ENCODE data around the gene SSTR1.
"Not testable (repeated sequence)": the region's sequence is repeated elsewhere in the genome, so short reads cannot be mapped to it uniquely, and the experiment has no call there.

SSTR1 gene, protein sequence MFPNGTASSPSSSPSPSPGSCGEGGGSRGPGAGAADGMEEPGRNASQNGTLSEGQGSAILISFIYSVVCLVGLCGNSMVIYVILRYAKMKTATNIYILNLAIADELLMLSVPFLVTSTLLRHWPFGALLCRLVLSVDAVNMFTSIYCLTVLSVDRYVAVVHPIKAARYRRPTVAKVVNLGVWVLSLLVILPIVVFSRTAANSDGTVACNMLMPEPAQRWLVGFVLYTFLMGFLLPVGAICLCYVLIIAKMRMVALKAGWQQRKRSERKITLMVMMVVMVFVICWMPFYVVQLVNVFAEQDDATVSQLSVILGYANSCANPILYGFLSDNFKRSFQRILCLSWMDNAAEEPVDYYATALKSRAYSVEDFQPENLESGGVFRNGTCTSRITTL

DNA sequence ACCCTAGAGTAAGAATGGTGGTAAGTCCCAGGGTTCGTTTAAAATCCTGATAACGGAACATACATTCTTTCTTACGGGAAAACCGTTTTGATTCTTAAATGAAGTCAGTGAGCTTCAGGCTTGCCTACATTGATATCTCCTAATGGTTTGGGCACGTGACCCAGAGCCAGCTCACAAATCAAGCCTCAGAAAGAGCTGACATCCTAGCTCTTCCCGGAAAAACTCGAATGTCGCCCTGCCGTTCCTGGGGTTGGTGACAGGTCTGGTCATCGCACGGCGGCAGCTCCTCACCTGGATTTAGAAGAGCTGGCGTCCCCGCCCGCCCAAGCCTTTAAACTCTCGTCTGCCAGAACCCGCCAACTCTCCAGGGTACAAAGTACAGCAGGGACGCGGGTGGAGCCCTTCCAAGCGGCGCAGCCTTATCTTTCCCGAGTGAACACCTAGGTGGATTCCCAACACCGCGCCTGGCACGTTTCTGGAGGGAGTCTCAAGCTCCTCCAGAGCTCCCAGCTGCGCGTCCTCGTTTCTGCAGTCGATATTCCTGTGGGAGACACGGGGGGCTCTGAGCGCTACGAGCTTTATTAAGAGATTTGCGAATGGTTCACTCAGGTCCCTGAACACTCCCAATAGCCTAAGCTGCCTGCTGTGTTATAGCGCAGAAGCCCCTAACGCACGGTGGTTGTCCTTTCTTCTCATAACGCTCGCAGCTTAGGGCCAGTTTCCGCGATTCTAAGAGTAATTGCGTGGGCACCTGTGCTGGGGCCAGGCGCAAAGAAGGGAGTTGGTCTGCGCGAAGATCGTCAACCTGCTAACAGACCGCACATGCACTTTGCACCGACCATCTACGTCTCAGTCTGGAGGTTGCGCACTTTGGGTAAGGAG, at the start of gene SSTR1:
SSTR1 (plus strand) TSS at position 169 of the 882 bp plus-strand sequence. CDS start 1,486 bp downstream, outside the sequence.
- no peak for DNase-seq (ENCODE audit: low read depth in 3 of 3, low spot score in 1 of 3)

DNA sequence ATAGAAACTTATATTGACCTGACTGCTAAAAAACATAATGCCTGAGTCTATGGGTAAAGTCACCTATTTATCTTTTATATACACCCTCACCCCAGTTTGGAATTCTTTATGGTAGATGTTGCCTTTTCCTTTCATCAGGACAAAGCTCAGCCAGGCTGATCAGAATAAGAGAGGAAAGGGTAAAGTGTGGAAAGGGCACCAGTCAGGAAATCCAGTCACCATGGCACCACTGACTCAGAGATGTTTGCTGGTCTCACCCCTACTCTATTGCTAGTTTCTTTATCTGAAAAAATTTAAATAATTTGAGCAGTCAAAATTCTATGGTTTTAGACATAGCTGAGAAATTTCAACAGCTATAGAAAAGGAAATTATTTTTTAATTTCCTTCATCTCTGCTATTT, 49.2 kb upstream of the SSTR1 start:
- no peak for DNase-seq (ENCODE audit: low read depth in 3 of 3, low spot score in 1 of 3)

DNA sequence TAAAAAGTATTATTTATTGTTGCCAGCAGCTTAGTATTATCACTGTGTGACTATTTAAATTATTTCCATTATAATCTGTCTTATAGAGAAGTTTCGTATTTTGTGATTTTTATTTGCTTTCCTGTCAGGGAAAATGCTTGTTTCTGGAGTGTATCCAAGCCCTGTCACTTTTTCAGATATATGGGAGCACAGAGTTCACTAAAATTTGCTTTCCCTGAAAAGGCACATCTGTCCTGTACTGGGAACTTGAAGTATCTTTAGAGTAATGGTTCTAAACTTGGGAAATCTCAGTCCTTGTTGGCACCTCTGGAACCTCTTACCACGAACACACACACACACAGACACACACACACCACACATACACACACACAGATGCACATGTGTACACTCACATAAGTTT, 39.3 kb upstream of the SSTR1 start:
- no peak for DNase-seq (ENCODE audit: low read depth in 3 of 3, low spot score in 1 of 3)

DNA sequence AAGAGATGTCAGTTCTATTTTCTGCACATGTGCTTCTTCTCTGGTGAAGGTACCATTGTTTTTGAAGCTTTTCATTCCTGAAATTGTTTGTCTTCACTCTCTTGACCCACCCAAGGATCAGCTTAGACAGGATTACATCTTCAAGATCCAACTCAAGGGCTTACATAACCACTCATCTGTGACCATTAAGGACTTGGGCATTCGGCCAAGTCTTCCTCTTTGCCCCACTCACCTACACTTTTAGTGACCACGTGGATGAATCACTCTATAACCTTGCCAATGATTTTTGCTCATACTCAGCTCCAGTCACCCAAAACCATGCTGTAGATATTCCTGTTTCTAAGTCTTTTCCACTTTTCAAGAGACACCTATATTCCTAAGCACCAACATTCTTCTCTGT, 36.5 kb upstream of the SSTR1 start:
- DNase-seq (ENCODE audit: low read depth in 3 of 3, low spot score in 1 of 3): no peak

DNA sequence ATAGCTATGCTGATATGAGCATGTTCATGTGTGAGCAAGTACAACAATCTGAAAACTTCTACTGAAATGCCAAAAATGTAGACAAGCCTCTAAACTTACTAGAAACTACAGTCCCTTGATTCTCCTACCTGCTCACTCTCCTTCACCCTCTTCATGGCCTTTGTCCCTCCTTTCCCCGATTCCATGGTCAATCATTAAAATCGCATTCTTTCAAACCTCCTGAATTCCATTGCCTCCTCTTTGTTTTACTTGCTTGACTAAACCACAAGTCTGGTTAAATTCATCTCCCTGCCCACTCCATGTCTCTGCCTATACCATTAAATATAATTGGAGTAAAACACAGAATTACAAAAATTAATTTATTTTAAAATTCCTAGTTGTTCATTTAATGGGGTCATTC, 33.0 kb upstream of the SSTR1 start:
- DNase-seq (ENCODE audit: low read depth in 3 of 3, low spot score in 1 of 3): no peak

DNA sequence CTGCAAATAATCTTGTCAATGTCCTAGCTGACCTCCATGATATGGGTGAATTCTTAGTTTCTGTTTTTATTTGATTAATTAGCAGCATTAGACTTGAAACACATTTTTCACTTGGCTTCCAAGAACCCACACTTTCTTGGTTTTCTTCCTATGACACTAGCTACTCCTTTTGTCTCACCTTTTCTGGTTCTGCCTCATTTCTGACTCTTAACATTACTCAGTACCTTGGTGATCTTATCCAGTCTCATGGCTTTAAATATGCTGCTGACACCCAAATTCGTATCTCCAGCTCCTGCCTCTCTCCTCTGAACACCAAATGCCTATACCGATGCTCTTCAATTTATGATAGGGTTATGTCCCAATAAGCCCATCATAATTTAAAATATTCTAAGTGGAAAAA, 32.0 kb upstream of the SSTR1 start:
- DNase-seq (ENCODE audit: low read depth in 3 of 3, low spot score in 1 of 3): no peak

DNA sequence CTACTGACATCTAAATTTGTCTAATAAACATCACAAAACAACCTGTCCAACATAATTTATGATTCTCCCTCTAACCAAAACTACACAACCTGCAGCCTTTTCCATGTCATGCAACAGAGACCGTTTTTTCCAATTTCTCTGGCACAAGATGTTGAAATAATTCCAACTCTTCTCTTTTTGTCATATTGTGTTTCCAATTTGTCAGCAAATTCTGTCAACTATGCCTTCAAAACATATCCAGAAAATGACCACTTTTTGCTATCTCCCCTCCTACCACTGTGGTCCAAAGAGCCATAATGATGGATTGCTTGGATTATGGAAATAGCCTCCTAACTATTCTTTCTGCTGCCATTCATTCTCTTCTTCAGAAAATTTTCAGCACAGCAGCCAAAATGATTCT, 31.3 kb upstream of the SSTR1 start:
- no peak for DNase-seq (ENCODE audit: low read depth in 3 of 3, low spot score in 1 of 3)

DNA sequence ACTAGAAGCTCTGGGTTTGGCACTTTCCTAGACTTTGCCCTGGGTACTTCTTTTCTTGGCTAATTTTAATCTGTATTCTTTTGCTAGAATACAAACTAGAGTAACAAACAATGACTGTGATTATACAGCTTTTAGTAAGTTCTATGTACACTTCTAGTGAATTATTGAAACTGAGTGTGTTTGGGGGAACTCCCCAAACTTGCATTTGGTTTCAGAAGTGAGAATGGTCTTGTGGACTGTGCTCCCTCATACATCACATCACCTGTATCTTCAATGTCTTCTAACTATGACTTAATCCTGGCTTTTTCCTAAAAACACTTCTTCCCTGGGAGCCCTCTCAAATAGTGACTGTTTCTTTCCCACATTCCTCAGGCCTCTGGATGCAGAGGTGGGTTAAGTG, 23.6 kb upstream of the SSTR1 start:
- DNase-seq (ENCODE audit: low read depth in 3 of 3, low spot score in 1 of 3): no peak

DNA sequence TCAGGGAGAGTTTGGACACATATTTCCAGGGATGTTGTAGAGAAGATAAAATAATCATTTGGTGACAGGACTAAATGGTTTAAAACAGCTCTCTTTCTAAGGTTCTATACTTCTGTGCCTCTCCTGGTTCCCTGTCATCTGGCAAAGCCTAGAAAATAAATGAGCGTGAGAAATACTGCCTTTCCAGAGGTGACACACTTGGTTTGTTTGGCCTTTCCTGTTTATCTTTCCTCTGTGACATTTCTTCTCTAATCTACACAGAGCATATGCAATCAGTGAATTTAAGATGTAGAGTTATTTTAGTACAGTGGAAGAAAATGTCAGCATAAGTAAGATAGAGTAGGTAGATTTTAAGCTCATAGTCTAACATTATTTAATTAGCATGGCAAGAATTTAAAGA, 22.0 kb upstream of the SSTR1 start:
- DNase-seq (ENCODE audit: low read depth in 3 of 3, low spot score in 1 of 3): no peak

DNA sequence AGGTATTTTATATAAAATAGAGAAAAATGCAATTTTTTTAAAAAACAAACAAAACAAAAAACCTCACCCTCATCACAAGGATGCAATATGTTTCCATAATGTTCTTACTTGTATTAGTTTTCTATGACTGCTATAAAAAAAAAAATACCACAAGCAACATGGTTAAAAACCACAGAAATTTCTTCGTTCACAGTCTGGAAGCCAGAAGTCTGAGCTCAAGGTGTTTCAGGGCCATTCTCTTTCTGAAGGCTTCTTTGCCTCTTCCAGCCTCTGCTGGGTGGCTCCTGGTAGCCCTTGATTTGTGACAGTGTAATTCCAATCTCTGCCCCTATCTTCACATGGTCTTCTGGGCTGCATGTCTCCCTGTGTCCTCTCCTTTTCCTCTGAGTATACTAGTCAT, 21.5 kb upstream of the SSTR1 start:
- DNase-seq (ENCODE audit: low read depth in 3 of 3, low spot score in 1 of 3): no peak

DNA sequence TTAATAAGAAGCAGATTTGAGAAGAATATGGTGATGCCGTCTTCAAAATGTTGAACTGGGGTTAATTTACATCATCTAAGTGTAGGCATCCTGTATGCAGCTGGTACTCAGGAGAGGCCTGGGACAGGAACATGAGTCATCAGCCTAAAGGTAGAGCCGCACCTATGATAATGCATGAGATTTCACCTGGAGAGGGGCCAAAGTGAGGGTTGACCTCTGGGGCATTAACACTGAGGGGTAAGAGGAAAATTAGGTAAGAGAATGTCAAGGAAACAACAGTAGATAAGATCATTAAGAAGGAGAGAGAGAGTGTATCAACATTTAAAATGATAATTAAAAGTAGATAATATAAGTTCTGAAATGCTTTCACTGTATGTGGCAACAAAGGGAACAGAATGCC, 20.2 kb upstream of the SSTR1 start:
- no peak for DNase-seq (ENCODE audit: low read depth in 3 of 3, low spot score in 1 of 3)

DNA sequence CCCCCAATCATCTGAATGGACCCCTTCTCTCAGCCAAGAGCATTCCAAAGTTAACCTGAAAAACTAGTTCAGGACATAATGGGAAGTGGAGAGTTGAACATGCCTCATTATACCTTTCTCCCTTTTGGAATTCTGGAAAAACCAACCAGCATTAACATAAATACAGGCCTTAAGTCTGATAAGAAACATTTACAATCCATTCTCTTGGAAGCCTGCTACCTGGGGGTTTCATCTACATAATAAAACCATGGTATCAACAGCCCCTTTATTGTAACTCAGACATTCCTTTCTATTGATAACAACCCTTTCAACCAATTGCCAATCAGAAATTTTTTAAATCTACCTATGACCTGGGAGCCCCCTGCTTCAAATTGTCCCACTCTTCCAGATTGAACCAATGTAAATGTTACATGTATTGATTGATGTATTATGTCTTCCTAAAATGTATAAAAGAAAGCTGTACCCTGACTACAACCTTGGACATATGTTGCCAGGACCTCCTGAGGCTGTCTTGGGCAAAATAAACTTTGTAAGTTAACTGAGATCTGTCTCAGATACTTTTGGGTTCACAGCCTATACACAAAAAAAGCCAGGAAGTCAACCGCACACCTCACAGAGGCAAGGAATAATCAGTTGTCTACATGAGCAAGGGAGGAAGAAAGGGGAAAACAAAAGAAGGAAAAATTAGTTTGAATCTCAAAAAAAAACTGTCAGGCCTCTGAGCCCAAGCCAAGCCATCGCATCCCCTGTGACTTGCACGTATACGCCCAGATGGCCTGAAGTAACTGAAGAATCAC, 17.6 kb upstream of the SSTR1 start:
- no peak for DNase-seq (ENCODE audit: low read depth in 3 of 3, low spot score in 1 of 3)

DNA sequence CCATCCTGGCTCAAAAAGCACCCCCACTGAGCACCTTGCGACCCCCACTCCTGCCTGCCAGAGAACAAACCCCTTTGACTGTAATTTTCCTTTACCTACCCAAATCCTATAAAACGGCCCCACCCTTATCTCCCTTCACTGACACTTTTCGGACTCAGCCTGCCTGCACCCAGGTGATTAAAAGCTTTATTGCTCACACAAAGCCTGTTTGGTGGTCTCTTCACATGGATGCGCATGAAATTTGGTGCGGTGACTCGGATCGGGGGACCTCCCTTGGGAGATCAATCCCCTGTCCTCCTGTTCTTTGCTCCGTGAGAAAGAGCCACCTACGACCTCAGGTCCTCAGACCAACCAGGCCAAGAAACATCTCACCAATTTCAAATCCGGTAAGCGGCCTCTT, 16.9 kb upstream of the SSTR1 start:
- not testable (repeated sequence) for DNase-seq (ENCODE audit: low read depth in 3 of 3, low spot score in 1 of 3)

DNA sequence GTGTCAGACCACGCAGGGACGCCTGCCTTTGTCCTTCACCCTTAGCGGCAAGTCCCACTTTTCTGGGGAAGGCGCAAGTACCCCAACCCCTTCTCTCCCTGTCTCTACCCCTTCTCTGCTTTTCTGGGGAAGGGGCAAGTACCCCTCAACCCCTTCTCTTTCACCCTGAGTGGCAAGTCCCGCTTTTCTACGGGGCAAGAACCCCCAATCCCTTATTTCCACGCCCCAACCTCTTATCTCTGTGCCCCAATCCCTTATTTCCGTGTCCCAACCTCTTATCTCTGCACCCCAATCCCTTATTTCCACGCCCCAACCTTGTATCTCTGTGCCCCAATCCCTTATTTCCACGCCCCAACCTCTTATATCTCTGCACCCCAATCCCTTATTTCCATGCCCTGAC, 16.2 kb upstream of the SSTR1 start:
- not testable (repeated sequence) for DNase-seq (ENCODE audit: low read depth in 3 of 3, low spot score in 1 of 3)

DNA sequence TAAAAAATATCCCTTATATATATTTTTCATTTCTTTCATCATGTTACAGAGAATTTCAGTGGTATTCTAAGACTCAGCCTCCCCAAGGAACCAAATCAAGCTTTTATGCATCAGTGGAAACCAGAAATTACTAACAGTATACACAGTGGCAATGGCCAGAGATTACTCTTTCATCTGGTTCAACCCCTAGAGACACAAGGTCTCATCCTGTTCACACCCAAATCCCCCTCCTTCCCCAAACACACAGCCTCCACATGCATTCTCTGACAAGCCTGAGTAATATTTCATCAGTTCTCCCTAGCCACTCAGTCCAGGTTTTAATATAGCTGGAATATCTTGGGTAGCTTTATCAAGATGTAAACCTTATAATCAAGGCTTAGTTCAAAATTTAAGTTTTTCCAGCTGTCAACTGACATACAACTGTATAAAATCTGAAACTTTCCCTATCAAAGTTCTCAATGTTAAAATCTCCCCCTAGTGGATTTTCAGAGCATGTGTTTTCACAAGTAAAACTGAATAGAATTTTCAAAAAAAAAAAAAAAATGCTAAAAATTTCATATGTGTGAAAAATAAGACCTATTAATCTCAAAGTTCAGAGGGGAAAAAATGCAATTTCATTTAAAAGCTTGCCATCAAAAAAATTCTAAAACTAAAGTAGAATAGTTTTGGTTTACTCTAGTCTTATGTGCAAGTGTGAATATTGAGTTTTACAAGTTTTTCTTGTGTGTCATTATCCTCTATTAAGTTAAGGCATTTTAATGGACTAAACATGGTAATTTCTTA, 10.5 kb upstream of the SSTR1 start:
- no peak for DNase-seq (ENCODE audit: low read depth in 3 of 3, low spot score in 1 of 3)

DNA sequence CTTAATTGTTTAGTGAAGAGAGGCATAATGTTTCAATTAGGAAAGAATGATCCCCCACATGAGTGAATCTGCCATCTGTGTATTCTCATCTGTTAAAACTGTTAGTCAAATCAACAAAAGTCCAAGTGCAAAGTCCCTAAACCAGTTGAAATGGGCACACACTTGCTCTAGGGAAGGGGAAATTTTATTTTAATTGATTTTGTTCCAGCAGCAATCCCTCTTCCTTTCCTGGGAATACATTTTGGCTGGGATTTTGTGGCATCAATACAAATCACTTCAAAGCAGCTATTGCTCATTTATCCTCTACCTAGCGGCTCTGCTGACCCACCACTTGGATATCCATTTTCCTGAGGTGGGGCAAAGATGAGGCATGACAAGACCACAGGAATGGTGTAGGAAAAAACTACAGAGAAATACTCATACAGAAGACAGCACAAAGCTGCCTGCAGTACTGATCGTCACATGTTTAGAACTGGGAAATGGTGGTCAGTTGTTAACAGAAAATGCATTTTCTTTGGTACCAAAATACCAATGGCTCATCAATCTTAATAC, 9.8 kb upstream of the SSTR1 start:
- no peak for DNase-seq (ENCODE audit: low read depth in 3 of 3, low spot score in 1 of 3)

DNA sequence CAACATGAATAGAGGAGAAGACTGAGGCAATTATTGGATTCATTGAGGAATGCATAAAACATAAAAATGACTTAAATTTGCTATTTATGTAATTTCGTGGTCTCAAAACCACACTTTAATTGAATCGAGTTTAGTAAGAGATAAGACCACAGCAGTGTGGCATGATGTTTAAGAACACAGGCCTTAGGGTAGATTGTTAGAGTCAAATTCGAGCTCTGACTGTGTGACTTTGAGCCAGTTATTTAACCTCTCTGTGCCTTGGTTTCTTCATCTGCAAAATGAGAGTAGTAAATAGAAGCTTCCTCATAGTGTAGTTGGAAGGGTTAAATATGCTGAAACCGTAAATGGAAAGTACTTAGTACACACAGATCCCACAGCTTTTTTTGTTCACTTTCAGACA, 9.3 kb upstream of the SSTR1 start:
- DNase-seq (ENCODE audit: low read depth in 3 of 3, low spot score in 1 of 3): no peak

DNA sequence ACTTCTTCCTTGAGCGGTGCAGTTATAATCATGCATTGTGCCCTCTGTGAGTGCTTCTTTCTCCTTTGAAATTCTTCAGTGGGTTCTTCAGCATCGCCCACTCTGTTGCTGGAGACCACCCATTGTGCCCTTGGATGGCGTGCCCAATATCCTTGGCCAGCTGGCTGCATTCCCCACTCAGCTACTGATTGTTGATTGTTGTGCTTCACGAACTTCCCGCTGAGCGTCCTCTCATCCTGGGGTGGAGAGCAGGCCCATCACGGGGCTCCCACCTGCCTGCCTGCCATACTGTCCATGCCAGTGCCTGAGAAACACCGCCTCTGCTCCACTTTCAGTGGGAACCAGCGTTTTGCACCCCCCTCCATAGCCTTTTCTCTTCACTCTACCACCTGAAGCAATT, 8.6 kb upstream of the SSTR1 start:
- DNase-seq (ENCODE audit: low read depth in 3 of 3, low spot score in 1 of 3): no peak

DNA sequence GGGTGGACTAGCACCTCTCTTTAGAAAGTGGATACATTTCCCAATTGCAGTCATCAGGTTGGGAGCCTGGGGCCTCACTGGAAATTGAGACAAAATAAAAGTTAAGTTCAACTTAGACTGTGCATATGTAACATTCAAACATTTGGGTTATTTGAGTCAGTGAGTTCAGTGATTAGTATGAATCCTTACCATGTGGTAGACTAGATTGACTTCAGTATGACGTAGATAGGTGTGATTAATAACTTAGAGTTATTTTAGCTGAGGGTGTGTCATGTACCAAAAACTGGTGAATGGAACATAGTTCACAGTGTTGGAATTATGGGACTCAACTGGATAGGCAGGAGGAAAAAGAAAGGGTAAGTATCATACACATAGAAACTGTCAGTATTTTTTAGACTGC, 8.0 kb upstream of the SSTR1 start:
- DNase-seq (ENCODE audit: low read depth in 3 of 3, low spot score in 1 of 3): no peak

DNA sequence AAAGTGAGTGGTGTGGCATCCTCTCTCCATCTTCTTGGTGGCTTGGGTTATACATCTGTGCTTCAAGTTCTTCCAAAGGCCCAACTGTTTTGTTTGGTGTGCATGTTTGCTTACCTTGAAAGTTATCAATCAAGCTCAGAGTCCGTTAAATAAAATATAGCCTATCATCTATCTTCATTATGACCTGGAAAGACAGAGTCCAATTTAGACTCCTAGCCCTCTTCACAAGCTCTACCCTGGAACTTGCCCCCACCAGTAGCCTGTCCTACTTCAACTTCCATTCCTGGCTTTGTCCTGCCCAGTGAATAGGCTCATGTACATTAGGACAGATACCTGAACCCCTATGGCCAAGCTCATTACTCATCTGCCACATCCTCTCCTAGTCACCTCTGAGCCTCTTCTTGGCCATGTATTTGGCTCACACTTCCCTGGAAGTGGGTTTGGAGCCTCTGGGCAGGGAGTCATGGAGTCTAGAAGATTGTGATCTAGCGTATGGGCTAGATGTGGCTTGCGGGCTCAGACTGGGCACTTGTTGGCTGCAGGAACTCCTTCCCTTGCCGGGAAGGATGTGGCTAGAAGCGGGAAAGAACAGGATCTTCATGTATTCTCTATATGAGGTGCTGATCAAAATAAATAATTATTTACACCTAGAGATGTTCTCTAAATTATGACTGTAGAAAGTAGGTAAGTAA, 6.4 kb upstream of the SSTR1 start:
- no peak for DNase-seq (ENCODE audit: low read depth in 3 of 3, low spot score in 1 of 3)
